Endometrial microvascular endothelial cells (primary cell): Measurements from ENCODE around the gene DMRTB1. TPM values are rescaled to one million over a fixed set of nuclear protein-coding genes. Genes with fewer than 3 reads are reported as not detected.

ENCODE experiments used
- in situ Hi-C: cut with HindIII; loops from 2 replicates; pipeline ENCODE4 v1.10.0; 2017; ENCODE audit warnings: low sequenced_read_pairs, low pct_unique_long_range_greater_than_20kb; ENCODE audit errors: inconsistent ontology term
- total RNA-seq: library from RNA; depleted of rRNA; stranded (reverse); fragments of >200 nt; gene quantifications from one replicate; pipeline ENCODE4 v1.2.3, GENCODE V29; 2015; ENCODE audit errors: inconsistent ontology term

DMRTB1 gene
- total RNA-seq, 1 donor from 2014 or later: not detected

DNA sequence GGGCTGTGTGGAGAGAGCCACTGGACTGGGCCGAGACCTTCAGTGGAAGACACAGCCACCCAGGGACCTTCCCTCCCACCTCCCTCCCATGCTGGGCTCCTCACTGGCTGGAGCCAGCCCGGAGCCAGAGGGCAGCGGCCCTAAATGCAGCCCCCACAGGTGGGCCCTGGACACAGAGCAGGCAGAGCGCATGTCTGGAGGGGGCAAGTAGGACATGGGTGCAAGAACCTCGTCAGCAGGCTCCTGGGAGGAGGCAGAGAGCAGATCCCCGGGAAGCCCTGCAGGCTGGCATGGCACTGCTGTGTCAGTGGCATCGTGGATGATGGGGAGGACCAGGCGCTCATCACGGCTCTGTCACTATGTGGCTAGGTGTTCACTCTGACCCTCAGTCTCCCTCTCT is 45.7 kb downstream of the DMRTB1 start:
- in situ Hi-C loops: no loop called here

DNA sequence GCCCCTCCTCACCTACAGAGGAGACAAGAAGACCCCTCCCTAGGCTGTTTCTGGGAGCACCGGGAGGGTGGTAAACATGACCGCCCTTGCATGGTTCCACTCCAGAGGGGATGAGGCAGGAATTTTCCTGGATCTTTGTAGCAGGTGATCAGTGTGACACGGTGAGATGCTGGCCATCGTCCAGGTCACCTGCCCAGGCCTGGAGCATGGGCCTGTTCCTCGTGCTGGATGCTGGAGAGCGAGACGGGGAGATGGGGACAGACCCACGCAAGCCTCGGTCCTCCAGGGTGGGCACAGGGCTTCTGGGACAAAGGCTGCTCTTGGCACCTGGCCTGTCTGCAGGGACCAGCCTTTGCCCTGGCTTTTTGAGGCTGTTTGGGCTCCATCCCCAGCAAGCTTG is 46.2 kb downstream of the DMRTB1 start:
- in situ Hi-C loops: no loop called here

DNA sequence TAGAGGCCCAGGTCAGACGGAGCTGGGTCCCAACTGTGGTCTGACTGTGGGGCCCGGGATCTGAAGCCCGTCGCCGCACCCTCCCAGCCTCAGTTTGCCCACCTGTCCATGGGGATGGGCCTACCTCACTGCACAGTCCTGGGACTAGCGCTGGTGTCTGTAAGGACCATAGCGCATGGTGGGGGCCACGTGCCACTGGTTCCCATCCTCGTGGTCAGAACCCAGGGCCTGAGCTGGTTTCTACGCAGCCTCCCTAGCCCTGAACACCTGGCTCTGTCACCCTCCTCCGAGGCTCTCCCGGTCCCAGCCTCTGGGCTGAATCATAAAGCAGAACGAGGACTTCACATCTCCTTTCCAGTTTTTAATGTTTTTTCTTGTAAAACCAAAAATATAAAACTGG is 46.7 kb downstream of the DMRTB1 start:
- in situ Hi-C loops: no loop called here

DNA sequence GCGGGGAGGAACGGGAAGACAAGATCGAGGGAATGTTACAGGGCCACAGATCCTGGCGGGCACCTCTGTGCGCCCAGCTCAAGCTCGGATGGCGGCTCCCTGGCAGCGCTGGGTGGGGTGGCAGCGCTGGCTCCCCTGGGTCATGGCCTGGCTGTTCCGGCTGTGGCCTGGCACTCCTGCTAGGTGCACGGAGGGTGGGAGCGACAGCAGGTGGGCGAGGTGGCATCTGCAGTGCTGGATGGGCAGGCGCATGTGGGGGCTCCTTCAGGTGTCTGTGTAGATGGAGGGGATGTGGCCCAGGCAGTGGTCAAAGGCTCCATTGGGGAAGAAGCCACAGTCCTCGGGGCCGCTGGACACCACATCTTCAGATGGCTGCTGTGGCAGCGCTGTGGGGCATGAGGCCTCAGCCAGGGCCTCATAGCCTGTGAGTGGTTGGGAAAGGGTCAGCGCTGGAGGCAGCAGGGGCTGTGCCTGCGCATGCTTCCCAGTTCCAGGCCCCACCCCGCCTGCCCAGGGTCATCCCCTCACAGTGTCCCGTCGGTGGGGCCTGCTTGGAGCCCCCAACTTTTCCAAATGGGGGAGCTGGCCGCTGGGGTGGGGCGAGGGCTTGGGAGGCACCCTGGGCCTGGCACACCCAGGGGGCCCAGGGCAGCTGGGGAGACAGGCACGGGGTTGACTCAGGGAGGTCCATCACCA is 47.3 kb downstream of the DMRTB1 start:
- in situ Hi-C loops: no loop called here

DNA sequence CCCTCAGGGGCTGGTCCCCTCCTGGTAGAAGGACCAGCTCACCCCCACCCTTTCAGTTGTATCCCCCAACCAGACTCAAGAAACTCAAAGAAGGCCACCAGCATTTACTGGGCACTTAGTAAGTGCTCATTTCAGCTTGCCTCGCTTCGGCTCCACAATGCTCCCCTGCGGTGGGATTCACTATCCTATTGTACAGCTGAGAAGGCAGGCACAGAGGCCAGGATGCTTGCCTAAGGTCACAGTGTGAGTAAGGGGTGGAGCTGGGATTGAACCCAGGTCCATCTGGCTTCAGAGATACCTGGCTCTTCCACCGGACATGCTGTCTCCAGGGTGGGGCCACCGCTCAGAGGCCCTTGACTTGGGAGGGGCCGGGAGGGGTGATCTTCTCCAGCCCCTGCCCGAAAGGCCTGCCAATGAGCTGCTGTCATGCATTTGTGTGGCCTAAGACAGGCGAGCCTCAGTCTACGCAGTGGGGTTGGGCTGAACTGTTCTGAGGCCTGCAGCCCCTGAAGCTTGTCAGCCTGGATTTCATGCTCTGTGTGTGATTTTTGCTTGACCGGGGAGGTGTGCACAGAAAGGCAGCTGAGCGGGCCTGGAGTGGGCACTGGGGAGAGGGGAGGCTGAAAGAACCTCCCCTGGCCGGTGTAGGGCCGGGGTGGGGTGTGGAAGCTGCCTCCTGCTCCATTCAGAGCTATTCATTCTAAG is 48.1 kb downstream of the DMRTB1 start:
- in situ Hi-C loops: no loop called here

DNA sequence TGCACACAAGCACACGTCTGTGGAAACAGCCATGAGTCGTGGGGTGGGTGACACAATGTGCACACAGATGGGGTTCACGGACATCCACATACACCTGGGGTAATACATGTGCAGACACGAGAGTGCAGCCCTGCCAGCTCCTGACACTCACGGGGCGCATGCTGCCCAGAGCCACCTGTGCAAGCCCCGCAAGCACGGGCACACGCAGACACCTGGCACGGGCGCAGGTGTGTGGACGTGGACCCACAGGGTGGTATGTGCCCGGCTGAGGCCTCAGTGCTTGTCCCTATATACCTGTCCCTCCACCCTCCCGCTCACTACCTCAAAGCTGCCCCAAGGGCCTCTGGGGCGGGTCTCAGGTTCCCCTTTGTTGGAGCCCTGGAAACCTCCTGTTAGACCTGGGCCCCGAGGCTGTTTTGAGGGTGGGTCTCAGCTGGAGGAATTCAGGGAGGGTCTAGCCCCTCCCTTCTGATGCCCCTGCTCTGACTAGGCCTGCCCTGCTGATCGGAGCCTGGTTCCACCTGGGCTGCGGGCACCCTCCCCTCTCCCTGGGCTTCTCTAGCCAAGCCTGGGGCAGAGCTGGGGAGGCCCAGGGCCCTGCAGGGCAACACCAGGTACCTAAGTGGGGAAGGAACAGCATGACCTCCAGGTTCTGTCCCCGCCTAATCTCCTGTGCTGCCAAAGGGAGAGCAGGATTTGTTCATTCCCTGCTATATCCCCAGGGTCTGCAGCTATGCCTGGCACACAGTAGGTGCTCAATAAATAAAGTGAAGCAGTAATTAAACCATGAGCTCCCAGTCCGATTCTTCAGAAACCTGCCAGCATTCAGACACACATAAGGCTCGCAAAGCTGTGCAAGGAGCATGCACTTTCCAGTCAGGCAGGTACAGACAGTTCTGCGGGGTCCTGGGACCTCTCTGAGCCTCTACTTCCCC is 49.1 kb downstream of the DMRTB1 start:
- in situ Hi-C loops: no loop called here

DNA sequence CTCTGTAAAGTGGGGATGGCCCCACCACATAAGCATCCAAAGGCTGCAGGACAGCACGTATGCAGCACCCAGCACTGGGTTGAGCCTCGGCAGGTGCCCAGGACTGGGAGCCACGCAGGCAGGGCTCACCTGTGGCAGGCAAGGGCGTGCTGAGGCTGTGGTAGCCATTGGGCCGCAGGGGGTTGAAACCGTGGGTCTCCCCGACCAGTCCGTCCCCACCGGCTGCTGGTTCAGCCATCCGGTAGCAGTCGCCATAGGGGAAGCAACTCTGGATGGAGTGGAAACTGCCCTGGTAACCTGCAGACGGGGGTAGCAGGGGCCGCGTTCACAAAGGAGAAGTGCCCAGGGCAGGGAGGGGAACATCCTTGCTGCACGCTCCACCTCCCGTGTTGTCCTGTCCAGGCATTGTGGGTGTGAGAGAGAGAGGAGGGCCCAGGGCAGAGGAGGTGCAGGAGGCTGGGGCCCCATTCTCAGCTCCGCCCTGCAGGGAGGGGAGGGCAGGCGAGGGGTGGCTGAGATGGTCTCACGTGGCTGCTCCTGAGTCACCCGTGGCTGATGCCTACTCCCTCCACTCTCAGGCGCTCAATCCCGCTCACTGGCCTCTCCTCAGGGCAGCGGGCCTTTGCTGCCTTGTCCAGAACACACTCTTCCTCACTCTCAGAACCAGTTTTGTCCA is 49.9 kb downstream of the DMRTB1 start:
- in situ Hi-C loops: no loop called here

DNA sequence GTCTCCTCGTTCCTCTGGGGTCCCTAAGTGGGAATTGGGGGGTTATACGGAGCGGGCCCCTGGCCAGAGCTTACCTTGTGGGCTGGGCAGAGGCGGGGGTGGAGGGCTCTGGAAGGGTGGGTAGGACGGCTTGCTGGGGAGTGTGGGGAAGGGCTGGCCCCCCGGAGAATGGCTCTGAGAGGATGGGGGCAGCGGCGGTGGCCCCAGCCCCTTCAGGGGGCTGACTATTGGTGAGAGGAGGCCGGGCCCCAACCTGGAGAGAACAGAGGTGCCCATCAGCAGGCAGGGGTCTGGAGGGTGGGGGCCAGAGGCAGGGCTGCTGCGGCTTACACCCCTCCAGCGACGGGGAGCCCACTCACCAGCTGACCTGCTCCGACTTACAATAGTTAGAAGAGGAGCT is 50.6 kb downstream of the DMRTB1 start:
- in situ Hi-C loops: no loop called here

DNA sequence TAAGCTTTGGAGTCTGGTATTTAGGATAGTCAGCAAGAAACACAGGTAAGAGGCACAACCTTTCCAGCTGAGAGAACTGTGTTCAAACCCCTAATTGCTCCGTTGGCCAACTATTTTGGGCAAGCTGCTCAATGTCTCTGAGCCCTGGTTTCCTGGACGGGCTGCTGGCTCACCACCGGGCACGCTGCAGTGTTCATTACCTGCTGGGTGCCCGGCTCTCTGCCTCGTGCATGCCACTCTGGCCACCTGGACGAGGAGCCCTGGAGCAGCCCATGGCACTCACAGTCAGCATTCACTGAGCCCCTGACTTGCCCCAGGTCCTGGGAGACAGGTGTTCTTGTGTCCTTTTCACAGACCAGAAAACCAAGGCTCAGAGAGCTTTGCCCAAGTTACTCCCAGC is 51.0 kb downstream of the DMRTB1 start:
- in situ Hi-C loops: no loop called here

DNA sequence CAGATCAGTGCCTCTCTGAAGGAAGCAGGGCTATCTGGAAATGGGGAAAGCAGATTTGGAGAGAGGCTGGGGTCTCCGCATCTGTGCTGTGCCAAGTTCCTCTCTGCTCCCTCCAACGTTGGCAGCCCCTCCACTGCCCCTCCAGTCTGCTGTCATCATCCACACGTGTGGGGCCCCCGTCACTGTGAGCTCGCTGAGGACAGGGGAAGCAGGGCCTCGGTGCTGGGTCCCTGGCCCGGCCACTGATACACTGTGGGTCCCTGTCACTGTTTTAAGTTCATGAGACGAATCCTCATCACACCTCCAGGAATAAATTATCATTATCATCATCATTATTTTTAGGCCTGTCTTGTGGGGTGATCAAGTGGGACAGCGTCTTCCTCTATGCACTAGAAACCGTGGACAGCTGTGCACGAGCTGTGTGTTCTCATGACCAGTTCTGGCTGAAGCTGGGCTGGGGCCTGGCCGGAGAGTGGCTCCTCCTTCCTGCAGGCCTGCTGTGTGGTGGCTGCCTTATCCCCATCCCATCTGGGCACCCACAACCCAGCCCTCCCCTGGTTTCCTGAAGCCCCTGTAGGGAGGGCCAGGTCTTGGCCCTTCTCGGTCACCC is 52.2 kb downstream of the DMRTB1 start:
- in situ Hi-C loops: no loop called here

DNA sequence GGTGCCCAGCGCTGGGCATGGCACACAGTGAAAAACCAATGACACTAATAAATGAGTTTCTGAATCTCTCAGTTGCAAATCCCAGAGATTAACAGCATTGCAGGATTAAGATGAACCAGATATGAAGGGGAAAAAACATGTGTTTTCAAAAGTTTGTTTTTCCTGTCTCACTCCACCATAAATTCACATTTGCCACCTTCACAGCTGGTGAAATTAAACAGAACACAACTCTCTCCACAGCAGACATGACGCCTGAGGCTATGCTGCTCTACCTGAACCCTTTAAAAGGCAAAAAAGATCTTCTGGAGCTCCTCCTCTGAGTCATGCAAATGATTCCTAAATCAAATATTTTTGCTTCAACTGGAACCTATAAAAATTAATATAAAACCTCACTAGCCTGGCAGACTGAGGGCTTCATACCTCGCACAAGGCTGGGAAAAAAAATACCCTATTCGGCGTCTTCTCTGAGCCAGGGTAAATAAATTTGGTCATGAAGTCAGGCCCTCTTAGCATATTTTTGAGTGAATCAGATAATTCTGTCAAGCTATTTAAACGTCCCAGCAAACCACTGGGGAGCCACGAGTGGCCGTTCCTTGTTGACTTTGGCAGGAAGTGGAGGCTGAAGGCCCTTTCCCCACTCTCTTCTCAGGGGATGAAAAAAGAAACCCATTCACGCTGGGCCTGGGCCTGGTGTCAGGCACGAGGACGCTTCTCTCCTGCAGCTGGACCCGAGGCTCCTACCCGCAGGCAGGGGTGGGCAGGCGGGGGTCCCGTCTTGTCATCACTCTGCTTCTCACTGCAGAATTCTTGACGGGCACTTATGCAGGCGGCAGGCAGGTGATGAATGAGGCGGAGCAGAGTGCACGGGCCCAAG is 53.0 kb downstream of the DMRTB1 start:
- in situ Hi-C loops: no loop called here

DNA sequence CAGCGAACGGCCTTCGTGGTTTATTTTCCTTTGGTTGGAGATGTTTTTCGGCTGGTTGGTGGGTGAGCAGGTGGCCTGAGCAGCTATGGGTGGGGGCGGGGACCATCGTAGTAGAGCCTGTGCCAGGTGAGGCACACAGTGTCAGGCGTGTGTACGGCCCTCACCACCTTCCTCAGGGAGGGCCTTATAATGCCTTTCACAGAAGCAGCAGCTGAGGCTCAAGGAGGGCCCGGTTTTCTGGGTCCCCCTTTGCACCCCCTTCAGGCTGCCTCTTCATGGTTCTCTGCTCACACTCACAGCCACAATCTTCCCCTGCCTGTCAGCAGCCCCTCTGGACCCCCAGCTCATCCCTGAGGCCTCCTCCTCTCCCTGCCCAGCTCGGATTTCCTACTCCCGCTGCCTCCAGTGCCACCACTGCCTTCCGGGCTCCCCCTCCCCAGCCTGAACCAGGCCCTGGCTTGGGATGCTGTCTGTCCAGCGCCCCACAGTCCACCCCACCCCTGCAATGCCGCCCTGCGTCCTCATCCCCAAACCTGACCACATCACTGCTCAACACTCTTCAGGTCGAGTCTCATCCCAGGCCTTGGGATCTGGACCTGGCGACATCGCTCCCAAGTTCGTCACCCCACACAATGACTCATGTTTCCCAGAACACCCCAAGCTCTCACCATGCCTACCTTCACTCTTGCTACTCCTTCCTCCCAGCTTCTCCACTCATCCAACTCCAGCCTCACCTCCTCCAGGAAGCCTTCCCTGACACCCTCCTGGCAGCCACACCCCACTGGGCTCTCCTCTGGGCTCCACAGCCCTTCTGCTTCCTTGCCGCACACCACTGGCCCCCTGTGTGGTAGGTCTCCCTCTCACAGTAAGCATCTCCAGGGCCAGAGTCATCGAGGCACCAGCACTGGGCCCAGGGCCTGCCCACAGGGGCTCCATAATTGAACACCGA is 53.9 kb downstream of the DMRTB1 start:
- in situ Hi-C loops: no loop called here

DNA sequence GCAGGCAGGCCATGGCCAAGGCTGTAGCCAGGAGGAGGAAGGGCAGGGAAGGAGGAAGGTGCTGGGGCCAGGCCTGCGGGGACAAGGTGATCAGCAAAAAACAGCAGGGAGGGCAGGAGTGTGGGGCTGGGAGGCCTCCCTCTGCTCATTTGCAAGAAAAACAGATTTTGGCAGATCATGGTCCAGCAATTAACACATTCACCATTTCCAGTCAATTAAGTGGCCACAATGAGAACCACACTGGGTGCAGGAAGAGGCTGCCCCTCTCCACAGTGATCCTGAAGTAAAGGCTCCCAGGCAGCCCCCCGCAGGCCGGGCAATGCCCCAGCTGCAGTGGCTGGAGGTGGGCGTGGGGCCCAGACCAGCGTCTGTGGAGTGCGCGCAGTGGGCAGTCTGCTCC is 54.6 kb downstream of the DMRTB1 start:
- in situ Hi-C loops: no loop called here

DNA sequence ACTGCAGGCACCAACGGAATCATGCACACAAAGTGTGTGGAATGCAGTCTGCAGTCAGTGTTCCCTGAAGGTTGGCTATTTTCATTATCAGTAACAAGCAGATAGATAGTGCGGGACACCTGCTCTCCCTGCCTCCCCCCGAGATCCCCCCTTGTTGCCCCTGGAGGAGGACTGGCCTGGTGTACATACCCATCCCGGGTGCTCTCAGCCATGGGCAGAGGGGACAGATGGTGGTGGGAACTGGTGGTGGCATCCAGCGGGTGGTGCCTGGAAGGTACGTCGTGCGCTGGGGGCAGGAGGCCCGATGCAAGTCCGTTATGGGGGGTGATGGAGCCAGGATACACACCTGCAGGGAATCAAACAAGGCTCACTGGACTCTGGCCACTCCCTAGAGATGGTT is 55.2 kb downstream of the DMRTB1 start:
- in situ Hi-C loops: no loop called here

DNA sequence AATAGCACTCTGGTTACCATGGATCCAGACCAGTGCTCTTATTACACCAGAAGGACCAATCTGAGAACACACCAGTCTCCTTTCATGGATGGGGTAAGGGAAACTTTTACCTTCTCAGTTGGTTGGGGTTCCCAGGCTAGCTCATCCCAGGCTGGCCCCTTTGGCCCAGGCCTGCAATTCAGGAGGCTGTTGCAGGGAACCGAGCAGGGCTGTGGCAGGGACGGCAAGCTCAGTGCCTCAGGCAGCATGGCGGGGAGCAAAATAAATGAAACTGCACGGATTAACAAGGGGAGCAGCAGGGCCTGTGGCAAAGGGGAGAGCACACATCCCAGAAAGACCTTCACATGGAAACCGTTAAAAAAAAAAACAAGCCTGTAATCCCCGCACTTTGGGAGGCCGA is 57.0 kb downstream of the DMRTB1 start:
- in situ Hi-C loops: no loop called here
